ENCODE data around the gene RPL32. TPM values are rescaled to one million over a fixed set of nuclear protein-coding genes. Genes with fewer than 3 reads are reported as not detected.

RPL32 gene
- total and polyA plus RNA-seq, 4 donors = 1,163 to 3,171 (median 1,500) TPM

- ATAC-seq (ENCODE audit: insufficient read depth, low FRiP score) (no peak), DNase-seq (no peak)
- Histone ChIP-seq H3K9me3 (ENCODE audit: control insufficient read depth in 4 of 4, insufficient read depth in 3 of 4, low read length in 3 of 4) (no peaks in the 10 kb centered on the region), H3K27ac (ENCODE audit: low read depth in 1 of 2, low read length in 1 of 2) (no peak overlapping the region), H3K27me3 (ENCODE audit: control insufficient read depth in 3 of 3, insufficient read depth in 3 of 3, low read length in 2 of 3) (no peaks in the 10 kb centered on the region), H3K36me3 (ENCODE audit: control insufficient read depth in 4 of 4, insufficient read depth in 4 of 4, low read length in 4 of 4) (peaks cover 0 to 27% (median 8%) of the 10 kb centered on the region in 4 donors), H3K4me3 (no peak overlapping the region), H3K9ac (ENCODE audit: insufficient read depth in 1 of 2, low read length in 2 of 2) (no peak overlapping the region), H3K4me1 (ENCODE audit: control insufficient read depth in 5 of 5, insufficient read depth in 5 of 5, low read length in 5 of 5) (peaks cover 0 to 10% (median 0%) of the 10 kb centered on the region in 5 donors)
- TF ChIP-seq CTCF (IDR thresholded peaks at IDR 0.05; ENCODE audit: control extremely low read depth, extremely low read depth) = no peak
- WGBS, 2 donors = 94 to 97% methylated on average over 24 of the region's 24 CpGs
Observed at GRCh38 chr3:12815078-12815477, 26.3 kb downstream of the RPL32 start.

DNA sequence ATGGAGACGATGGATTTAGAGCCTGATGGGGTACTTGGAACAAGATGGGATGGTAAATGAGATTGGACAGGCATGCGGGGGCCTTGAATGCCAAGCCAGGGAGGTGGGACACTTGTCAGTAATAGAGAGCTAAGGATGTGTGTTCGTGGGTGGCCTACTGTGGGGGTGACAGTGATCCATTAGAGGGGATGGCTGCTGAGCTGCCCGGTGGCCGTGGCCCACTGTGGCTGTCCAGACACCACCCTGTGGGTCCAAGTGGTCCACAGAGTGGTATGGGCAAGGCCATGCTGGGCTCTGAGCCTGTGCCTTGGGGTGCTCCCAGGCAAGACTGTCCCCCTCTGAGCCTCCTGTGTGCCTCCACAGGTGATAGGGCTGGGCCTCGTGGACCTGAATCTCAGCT, 27.4 kb downstream of the RPL32 start:
- 89 to 97% methylated on average over 6 of the region's 6 CpGs for WGBS, 2 donors
- DNase-seq (no peak), ATAC-seq (ENCODE audit: insufficient read depth, low FRiP score) (no peak)
- Histone ChIP-seq H3K27me3 (ENCODE audit: control insufficient read depth in 3 of 3, insufficient read depth in 3 of 3, low read length in 2 of 3) (no peaks in the 10 kb centered on the region), H3K9ac (ENCODE audit: insufficient read depth in 1 of 2, low read length in 2 of 2) (no peak overlapping the region), H3K4me3 (no peak overlapping the region), H3K27ac (ENCODE audit: low read depth in 1 of 2, low read length in 1 of 2) (no peak overlapping the region), H3K36me3 (ENCODE audit: control insufficient read depth in 4 of 4, insufficient read depth in 4 of 4, low read length in 4 of 4) (peaks cover 0 to 26% (median 7%) of the 10 kb centered on the region in 4 donors), H3K9me3 (ENCODE audit: control insufficient read depth in 4 of 4, insufficient read depth in 3 of 4, low read length in 3 of 4) (no peaks in the 10 kb centered on the region), H3K4me1 (ENCODE audit: control insufficient read depth in 5 of 5, insufficient read depth in 5 of 5, low read length in 5 of 5) (peaks cover 0 to 15% (median 0%) of the 10 kb centered on the region in 5 donors)
- no peak for TF ChIP-seq CTCF (IDR thresholded peaks at IDR 0.05; ENCODE audit: control extremely low read depth, extremely low read depth)

GRCh38 chr3:12812812-12813211, 28.6 kb downstream of the RPL32 start:
- no peak for TF ChIP-seq CTCF (IDR thresholded peaks at IDR 0.05; ENCODE audit: control extremely low read depth, extremely low read depth)
- 94 to 100% methylated on average over 3 of the region's 3 CpGs for WGBS, 2 donors
- ATAC-seq (ENCODE audit: insufficient read depth, low FRiP score) (no peak), DNase-seq (no peak)
- H3K4me3 ChIP-seq = no peak overlapping the region
- no peak overlapping the region for H3K27ac ChIP-seq (ENCODE audit: low read depth in 1 of 2, low read length in 1 of 2)
- H3K9me3 ChIP-seq (ENCODE audit: control insufficient read depth in 4 of 4, insufficient read depth in 3 of 4, low read length in 3 of 4) = no peaks in the 10 kb centered on the region
- no peak overlapping the region for H3K9ac ChIP-seq (ENCODE audit: insufficient read depth in 1 of 2, low read length in 2 of 2)
- H3K27me3 ChIP-seq (ENCODE audit: control insufficient read depth in 3 of 3, insufficient read depth in 3 of 3, low read length in 2 of 3) = no peaks in the 10 kb centered on the region
- peaks cover 0 to 15% (median 0%) of the 10 kb centered on the region in 5 donors for H3K4me1 ChIP-seq (ENCODE audit: control insufficient read depth in 5 of 5, insufficient read depth in 5 of 5, low read length in 5 of 5)
- H3K36me3 ChIP-seq (ENCODE audit: control insufficient read depth in 4 of 4, insufficient read depth in 4 of 4, low read length in 4 of 4) = peaks cover 0 to 24% (median 5%) of the 10 kb centered on the region in 4 donors

DNA sequence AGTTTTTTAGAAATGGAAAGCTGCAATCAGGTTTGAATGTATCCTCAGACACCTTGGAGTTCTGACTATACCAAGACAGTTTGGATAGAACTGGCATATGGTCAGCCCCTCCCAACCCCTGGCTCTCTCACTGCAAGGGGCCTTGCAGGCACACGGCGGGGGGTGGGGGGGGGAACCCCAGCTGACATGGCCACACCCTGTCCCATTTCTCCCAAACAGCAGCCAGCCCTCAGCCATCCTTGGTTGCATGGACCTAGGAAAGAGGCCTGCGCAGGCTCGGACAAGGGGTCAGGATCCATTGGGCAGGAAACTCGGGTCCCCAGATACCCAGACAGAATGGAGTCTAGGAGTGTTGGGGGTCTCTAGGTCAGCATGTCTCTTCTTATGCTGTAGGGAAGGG, 30.4 kb downstream of the RPL32 start:
- H3K4me3 ChIP-seq = no peak overlapping the region
- peak overlapping the region in 1 of 2 donors; percentile 60 for H3K9ac ChIP-seq (ENCODE audit: insufficient read depth in 1 of 2, low read length in 2 of 2)
- peak overlapping the region in 1 of 2 donors; percentile 15 for H3K27ac ChIP-seq (ENCODE audit: low read depth in 1 of 2, low read length in 1 of 2)
- H3K36me3 ChIP-seq (ENCODE audit: control insufficient read depth in 4 of 4, insufficient read depth in 4 of 4, low read length in 4 of 4) = peaks cover 0 to 7% (median 3%) of the 10 kb centered on the region in 4 donors
- no peaks in the 10 kb centered on the region for H3K27me3 ChIP-seq (ENCODE audit: control insufficient read depth in 3 of 3, insufficient read depth in 3 of 3, low read length in 2 of 3)
- no peak for TF ChIP-seq CTCF (IDR thresholded peaks at IDR 0.05; ENCODE audit: control extremely low read depth, extremely low read depth)
- ATAC-seq (ENCODE audit: insufficient read depth, low FRiP score) (no peak), DNase-seq (peak in 1 of 3 donors; percentile 44)
- peaks cover 0 to 21% (median 0%) of the 10 kb centered on the region in 5 donors for H3K4me1 ChIP-seq (ENCODE audit: control insufficient read depth in 5 of 5, insufficient read depth in 5 of 5, low read length in 5 of 5)
- H3K9me3 ChIP-seq (ENCODE audit: control insufficient read depth in 4 of 4, insufficient read depth in 3 of 4, low read length in 3 of 4) = no peaks in the 10 kb centered on the region
- 77 to 79% methylated on average over 5 of the region's 5 CpGs for WGBS, 2 donors

All from lung (tissue), 12 donors.